PC-9 (cell line): ENCODE results near the gene ITPKB.

ENCODE experiments used
- EZH2 ChIP-seq: fragments of 200-600 bp; sonication (generic); IDR thresholded peaks from 2 replicates; pipeline ENCODE4 v1.8.0; 2017; ENCODE audit warnings: antibody characterized with exemption, low read depth
- TF ChIP-seq, protein P1 (sequence below): fragments of 200-600 bp; sonication (generic); conservative IDR thresholded peaks from 2 replicates; pipeline ENCODE4 v1.6.1; 2017; ENCODE audit warnings: mixed run types, antibody characterized with exemption, mild to moderate bottlenecking, moderate library complexity

DNA sequence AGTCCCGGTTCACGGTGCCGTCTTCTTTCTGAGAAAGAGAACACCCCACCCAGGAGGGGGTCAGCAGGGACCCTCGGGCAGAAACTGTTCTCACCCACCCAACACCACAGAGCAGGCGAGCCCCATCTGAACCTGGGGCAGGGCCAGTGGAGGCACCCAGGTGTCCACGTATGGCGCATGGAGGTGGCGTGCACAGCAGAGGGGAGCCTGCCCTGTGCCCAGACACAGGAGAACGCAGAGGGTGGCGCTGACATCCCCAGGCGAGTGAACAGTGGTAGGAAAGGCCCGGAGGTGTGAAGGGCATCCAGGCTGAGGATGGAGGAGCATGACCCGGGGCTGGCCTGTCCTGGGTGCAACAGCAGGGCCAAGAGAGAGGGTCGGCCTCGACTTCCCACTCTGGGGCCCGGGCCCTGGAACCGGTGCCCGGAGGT, 99.4 kb downstream of the ITPKB start:
- no peak for TF ChIP-seq EZH2
- TF ChIP-seq, protein P1, sequence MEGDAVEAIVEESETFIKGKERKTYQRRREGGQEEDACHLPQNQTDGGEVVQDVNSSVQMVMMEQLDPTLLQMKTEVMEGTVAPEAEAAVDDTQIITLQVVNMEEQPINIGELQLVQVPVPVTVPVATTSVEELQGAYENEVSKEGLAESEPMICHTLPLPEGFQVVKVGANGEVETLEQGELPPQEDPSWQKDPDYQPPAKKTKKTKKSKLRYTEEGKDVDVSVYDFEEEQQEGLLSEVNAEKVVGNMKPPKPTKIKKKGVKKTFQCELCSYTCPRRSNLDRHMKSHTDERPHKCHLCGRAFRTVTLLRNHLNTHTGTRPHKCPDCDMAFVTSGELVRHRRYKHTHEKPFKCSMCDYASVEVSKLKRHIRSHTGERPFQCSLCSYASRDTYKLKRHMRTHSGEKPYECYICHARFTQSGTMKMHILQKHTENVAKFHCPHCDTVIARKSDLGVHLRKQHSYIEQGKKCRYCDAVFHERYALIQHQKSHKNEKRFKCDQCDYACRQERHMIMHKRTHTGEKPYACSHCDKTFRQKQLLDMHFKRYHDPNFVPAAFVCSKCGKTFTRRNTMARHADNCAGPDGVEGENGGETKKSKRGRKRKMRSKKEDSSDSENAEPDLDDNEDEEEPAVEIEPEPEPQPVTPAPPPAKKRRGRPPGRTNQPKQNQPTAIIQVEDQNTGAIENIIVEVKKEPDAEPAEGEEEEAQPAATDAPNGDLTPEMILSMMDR = no peak
